Glomerular visceral epithelial cell (primary cell): ENCODE data around the gene AP2A1.

Experiments
- DNase-seq: peaks from one replicate; pipeline ENCODE4 v3.0.0-alpha.2; 2016; ENCODE audit errors: extremely low spot score

AP2A1 gene

GRCh38 chr19:49855676-49856573 lies 89.1 kb downstream of the AP2A1 start:
- DNase-seq = no peak

GRCh38 chr19:49856574-49857021 lies 89.8 kb downstream of the AP2A1 start:
- DNase-seq = no peak
